Ovary (tissue), 9 donors: ENCODE measurements around the gene AMBRA1. TPM values are rescaled to one million over a fixed set of nuclear protein-coding genes. Genes with fewer than 3 reads are reported as not detected.

ENCODE experiments used
- DNase-seq, 5 donors: peaks; one replicate each; pipeline ENCODE4 v3.0.0-alpha.2; 2019 to 2020
- H3K27ac ChIP-seq, 2 donors: fragments of 200-600 bp; one replicate each; pipeline versions ENCODE4 v1.5.1 to v1.8.0; 2019 to 2022
- H3K27me3 ChIP-seq: fragments of 200-600 bp; one replicate; pipeline ENCODE4 v1.8.0; 2022
- H3K36me3 ChIP-seq: fragments of 200-600 bp; sonication (generic); one replicate; pipeline ENCODE4 v1.5.1; 2019
- H3K4me1 ChIP-seq: one replicate; pipeline ENCODE4 v1.8.1; 2013; ENCODE audit warnings: mild to moderate bottlenecking, moderate library complexity; ENCODE audit not compliant: insufficient read depth
- H3K4me3 ChIP-seq: fragments of 200-600 bp; sonication (generic); one replicate; pipeline ENCODE4 v1.5.1; 2017
- H3K9me3 ChIP-seq, 2 donors: fragments of 200-600 bp in 1 of 2; sonication (generic) in 1 of 2; one replicate each; pipeline versions ENCODE4 v1.5.1 to v1.8.1; 2013 to 2019; ENCODE audit warnings: mild to moderate bottlenecking in 1 of 2, moderate library complexity in 1 of 2
- EP300 ChIP-seq: sonication (generic); formaldehyde crosslinking; IDR thresholded peaks from one replicate; pipeline ENCODE4 v1.6.1; 2017; ENCODE audit warnings: antibody characterized with exemption
- POLR2A ChIP-seq: fragments of 450-650 bp; IDR thresholded peaks from one replicate; pipeline ENCODE4 v1.6.1; 2017; ENCODE audit warnings: antibody characterized with exemption, mild to moderate bottlenecking, moderate library complexity
- WGBS, 3 donors: extraction: QIAGEN DNeasy Blood & Tissue Kit in 1 of 3; methylation state at CpG; one replicate each; pipeline versions ENCODE4 v1.1.5 to v1.1.7; 2013 to 2017; 5-methylcytosine and 5-hydroxymethylcytosine counted together
- intact Hi-C, 4 donors: fragments of 100-400 bp; cut with DNase I; formaldehyde crosslinking; loops; one replicate each; pipeline versions ENCODE4 v1.11.0 to v1.15.1; 2022 to 2023
- polyA plus RNA-seq, 2 donors: library from polyadenylated mRNA; stranded (reverse); fragments of 200-250 nt in 1 of 2; fragments of 350-450 nt in 1 of 2; fragmentation: Illumina TruSeq in 1 of 2; extraction: RNeasy Lipid Tissue Mini Kit (QIAGEN cat#74804) in 1 of 2; gene quantifications; one replicate each; pipeline ENCODE4 v1.2.3, GENCODE V29; 2013 to 2014
- total RNA-seq, 7 donors: library from RNA; depleted of rRNA in 2 of 7; stranded (reverse); fragments of >200 nt in 2 of 7; fragmentation: NEBNext Ultra II Directional in 3 of 7; extraction: Animal tissue kit (Norgen Biotek cat#: 25700) in 3 of 7; gene quantifications; one replicate each; pipeline versions ENCODE4 v1.1.0 to v1.2.4, GENCODE V29; 2016 to 2023
- TF ChIP-seq, protein P1 (sequence below), 3 donors: fragments of 450-650 bp in 2 of 3; fragments of 200-600 bp in 1 of 3; IDR thresholded peaks; one replicate each; pipeline versions ENCODE4 v1.5.1 to v1.8.0; 2016 to 2022; ENCODE audit warnings: antibody characterized with exemption in 3 of 3, mild to moderate bottlenecking in 1 of 3
- donor health status: DM: no; HTN: no; CAD: no; lungs with moderate emphysema.
- donor health status: DM: no; HTN: no; CAD: no.
- donor health status: Bipolar disorder and iron deficiency.
- donor health status: DM: yes; HTN: yes; CAD: no.
- donor health status: DM: no; HTN: no; CAD: no.
- donor health status: DM: yes; HTN: yes; CAD: no.

The AMBRA1 gene
- total and polyA plus RNA-seq, 9 donors: 18.7 to 38.1 (median 30.1) TPM

- H3K9me3 ChIP-seq: no peaks in the 10 kb centered on the region
- no peak for DNase-seq
- TF ChIP-seq, protein P1, sequence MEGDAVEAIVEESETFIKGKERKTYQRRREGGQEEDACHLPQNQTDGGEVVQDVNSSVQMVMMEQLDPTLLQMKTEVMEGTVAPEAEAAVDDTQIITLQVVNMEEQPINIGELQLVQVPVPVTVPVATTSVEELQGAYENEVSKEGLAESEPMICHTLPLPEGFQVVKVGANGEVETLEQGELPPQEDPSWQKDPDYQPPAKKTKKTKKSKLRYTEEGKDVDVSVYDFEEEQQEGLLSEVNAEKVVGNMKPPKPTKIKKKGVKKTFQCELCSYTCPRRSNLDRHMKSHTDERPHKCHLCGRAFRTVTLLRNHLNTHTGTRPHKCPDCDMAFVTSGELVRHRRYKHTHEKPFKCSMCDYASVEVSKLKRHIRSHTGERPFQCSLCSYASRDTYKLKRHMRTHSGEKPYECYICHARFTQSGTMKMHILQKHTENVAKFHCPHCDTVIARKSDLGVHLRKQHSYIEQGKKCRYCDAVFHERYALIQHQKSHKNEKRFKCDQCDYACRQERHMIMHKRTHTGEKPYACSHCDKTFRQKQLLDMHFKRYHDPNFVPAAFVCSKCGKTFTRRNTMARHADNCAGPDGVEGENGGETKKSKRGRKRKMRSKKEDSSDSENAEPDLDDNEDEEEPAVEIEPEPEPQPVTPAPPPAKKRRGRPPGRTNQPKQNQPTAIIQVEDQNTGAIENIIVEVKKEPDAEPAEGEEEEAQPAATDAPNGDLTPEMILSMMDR (IDR thresholded peaks at IDR 0.05): no peak
- TF ChIP-seq EP300 (no peak), POLR2A (no peak)
- H3K36me3 ChIP-seq: no peaks in the 10 kb centered on the region
- H3K27ac ChIP-seq: no peak overlapping the region
- no peaks in the 10 kb centered on the region for H3K27me3 ChIP-seq
- no peaks in the 10 kb centered on the region for H3K4me1 ChIP-seq
- WGBS, 3 donors: 62 to 79% (median 72%) methylated on average over 3 of the region's 3 CpGs
- intact Hi-C loops: no loop called here
- H3K4me3 ChIP-seq: no peak overlapping the region
Measured at GRCh38 chr11:46641639-46642038, 47.8 kb upstream of the AMBRA1 start.

DNA sequence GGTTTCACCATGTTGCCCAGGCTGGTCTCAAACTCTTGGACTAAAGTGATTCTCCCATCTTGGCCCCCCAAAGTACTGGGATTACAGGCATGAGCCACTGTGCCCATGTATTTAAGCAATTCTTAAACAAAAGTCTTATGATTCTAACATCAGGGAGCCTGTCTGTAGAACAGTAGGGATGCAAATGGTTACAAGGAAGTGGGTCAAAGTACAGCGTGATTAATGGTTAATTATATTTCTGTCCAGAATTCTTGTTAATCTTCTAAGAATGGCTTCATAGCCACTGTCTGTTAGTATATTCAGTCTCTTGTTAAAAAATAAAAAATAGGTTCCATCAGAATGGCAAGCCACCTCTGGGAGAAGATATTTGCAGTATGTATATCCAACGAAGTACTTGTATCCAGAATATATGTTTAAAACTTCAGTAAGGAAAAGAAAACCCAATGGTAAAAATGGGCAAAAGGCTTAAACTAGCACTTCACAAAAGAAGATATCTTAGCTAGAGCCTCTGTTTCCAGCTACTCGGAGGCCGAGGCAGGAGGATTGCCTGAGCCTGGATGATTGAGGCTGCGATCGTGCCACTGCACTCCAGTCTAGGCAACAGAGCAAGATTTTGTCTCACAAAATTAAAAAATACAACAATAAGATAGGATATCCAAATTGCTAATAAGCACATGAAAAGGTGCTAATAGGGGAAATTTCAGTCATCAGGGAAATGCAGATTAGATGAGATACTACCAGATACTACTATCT, 46.4 kb upstream of the AMBRA1 start:
- no peak for DNase-seq
- TF ChIP-seq EP300: no peak
- TF ChIP-seq, protein P1 (IDR thresholded peaks at IDR 0.05): no peak
- TF ChIP-seq POLR2A: no peak
- 95 to 98% (median 96%) methylated on average over 6 of the region's 6 CpGs for WGBS, 3 donors
- Histone ChIP-seq H3K27ac (no peak overlapping the region), H3K27me3 (no peaks in the 10 kb centered on the region), H3K4me3 (no peak overlapping the region), H3K4me1 (no peaks in the 10 kb centered on the region), H3K9me3 (no peaks in the 10 kb centered on the region), H3K36me3 (no peaks in the 10 kb centered on the region)
- intact Hi-C loops: no loop called here

GRCh38 chr11:46639197-46639839, 45.5 kb upstream of the AMBRA1 start:
- no peak for DNase-seq
- intact Hi-C loops: no loop called here
- H3K9me3 ChIP-seq: no peaks in the 10 kb centered on the region
- WGBS, 3 donors: 96 to 97% (median 97%) methylated on average over 7 of the region's 7 CpGs
- no peak overlapping the region for H3K27ac ChIP-seq
- no peak overlapping the region for H3K4me3 ChIP-seq
- TF ChIP-seq POLR2A (no peak), EP300 (no peak)
- TF ChIP-seq, protein P1 (IDR thresholded peaks at IDR 0.05): no peak
- no peaks in the 10 kb centered on the region for H3K4me1 ChIP-seq
- no peaks in the 10 kb centered on the region for H3K27me3 ChIP-seq
- no peaks in the 10 kb centered on the region for H3K36me3 ChIP-seq

DNA sequence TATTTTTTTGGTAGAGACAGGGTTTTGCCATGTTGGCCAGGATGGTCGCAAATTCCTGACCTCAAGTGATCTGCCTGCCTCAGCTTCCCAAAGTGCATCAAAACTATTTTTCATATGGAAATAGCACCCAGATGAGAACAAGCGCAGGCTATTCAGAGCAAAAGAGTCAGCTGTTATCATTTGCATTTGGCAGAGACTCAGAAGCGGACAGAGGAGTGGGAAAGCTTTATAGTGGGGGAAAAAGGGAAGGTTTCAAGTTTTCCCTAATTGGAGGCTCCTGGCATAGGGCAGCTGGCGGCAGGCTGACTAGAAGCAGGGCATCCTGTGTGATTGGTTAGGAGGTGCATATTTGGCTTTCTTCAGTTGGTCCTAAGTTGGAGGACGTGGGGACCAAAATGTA, 43.7 kb upstream of the AMBRA1 start:
- WGBS, 3 donors: 96 to 97% (median 96%) methylated on average over 5 of the region's 5 CpGs
- no peaks in the 10 kb centered on the region for H3K4me1 ChIP-seq
- no peak overlapping the region for H3K27ac ChIP-seq
- H3K4me3 ChIP-seq: no peak overlapping the region
- H3K27me3 ChIP-seq: no peaks in the 10 kb centered on the region
- TF ChIP-seq EP300 (no peak), POLR2A (no peak)
- TF ChIP-seq, protein P1 (IDR thresholded peaks at IDR 0.05): no peak
- H3K36me3 ChIP-seq: no peaks in the 10 kb centered on the region
- DNase-seq: no peak
- intact Hi-C loops: no loop called here
- no peaks in the 10 kb centered on the region for H3K9me3 ChIP-seq
